ENCODE data around the gene RNF213. TPM values are rescaled to one million over a fixed set of nuclear protein-coding genes. Genes with fewer than 3 reads are reported as not detected.

The RNF213 gene
- total and polyA plus RNA-seq, 2 of the 8 experiments (the other 6 are each of a cell fraction or from before 2014, with no cell fraction given) = 33.8 to 62.8 TPM

DNA sequence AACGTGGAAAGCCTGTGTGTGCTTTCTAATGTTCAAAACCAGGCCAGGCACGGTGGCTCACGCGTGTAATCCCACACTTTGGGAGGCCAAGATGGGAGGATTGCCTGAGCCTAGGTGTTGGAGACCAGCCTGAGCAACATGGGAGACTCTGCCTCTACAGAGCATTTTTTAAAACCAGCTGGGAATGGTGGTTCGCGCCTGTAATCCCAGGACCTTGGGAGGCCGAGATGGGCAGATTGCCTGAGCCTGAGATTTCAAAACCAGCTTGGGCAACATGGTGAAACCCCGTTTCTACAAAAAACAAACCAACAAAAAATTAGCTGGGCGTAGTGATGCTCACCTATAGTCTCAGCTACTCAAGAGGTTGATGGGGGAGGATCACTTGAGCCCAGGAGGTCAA is 26.4 kb downstream of the RNF213 start:
- Histone ChIP-seq H3K4me1 (replicated peaks in 1 of 4; ENCODE audit: control insufficient read depth in 3 of 4, insufficient read depth in 4 of 4, low read length in 3 of 4) (peaks cover 0 to 3% (median under 1%) of the 10 kb centered on the region in 4 experiments; a peak in 2 of 7 replicates), H4K5ac (ENCODE audit: insufficient read length, low read depth, low read length) (no peak overlapping the region), H3K4me3 (ENCODE audit: extremely low read depth in 1 of 4, insufficient read depth in 2 of 4, low read depth in 3 of 4, low read length in 4 of 4) (no peak overlapping the region), H3K23me2 (ENCODE audit: low read depth, low read length) (no peaks in the 10 kb centered on the region), H2AFZ (ENCODE audit: low read length) (no peak overlapping the region), H3K4me2 (ENCODE audit: insufficient read depth in 1 of 2, low read depth in 2 of 2, low read length in 2 of 2) (no peak overlapping the region), H3K23ac (ENCODE audit: insufficient read length) (no peak overlapping the region), H3K36me3 (ENCODE audit: control insufficient read depth in 2 of 4, insufficient read depth in 4 of 4, low read length in 3 of 4) (peaks cover 7 to 26% (median 20%) of the 10 kb centered on the region in 4 experiments; a peak in 7 of 8 replicates), H2BK15ac (ENCODE audit: low read length) (no peak overlapping the region), H2BK120ac (replicated peaks; ENCODE audit: low read depth, low read length) (no peak overlapping the region), H3K9ac (replicated peaks in 1 of 4; ENCODE audit: extremely low read depth in 1 of 4, low read depth in 3 of 4, low read length in 3 of 4) (no peak overlapping the region), H3K79me2 (ENCODE audit: control insufficient read depth in 1 of 2, insufficient read depth in 2 of 2, low read length in 2 of 2) (no peaks in the 10 kb centered on the region), H4K8ac (ENCODE audit: extremely low read depth, insufficient read depth, low read length) (no peak overlapping the region), H3K18ac (ENCODE audit: extremely low read depth, low read length) (no peak overlapping the region), H3K27ac (ENCODE audit: low read depth, low read length) (no peak overlapping the region), H3K27me3 (replicated peaks in 1 of 4; ENCODE audit: control insufficient read depth in 3 of 4, extremely low read depth in 1 of 4, insufficient read depth in 3 of 4, low read length in 3 of 4) (no peaks in the 10 kb centered on the region), H4K91ac (replicated peaks; ENCODE audit: insufficient read length, low read length) (no peak overlapping the region), H2BK5ac (ENCODE audit: low read depth, low read length) (no peak overlapping the region), H2BK20ac (ENCODE audit: low read length) (no peak overlapping the region), H4K20me1 (replicated peaks in 1 of 2; ENCODE audit: control insufficient read depth in 1 of 2, insufficient read depth in 2 of 2, low read length in 2 of 2) (peaks cover 0 to 10% of the 10 kb centered on the region in 2 experiments), H3K9me3 (ENCODE audit: insufficient read depth in 2 of 2, low read depth in 1 of 2, low read length in 1 of 2) (no peaks in the 10 kb centered on the region), H2BK12ac (ENCODE audit: low read depth, low read length) (no peak overlapping the region), H3K4ac (replicated peaks; ENCODE audit: insufficient read length, low read depth, low read length) (no peak overlapping the region), H3K79me1 (ENCODE audit: low read depth, low read length) (0 out of 2 replicates have a peak, but pooled peaks cover 3% of the 10 kb centered on the region), H3K14ac (ENCODE audit: insufficient read length) (no peak overlapping the region), H3K56ac (replicated peaks; ENCODE audit: insufficient read length, low read depth, low read length) (no peak overlapping the region), H2AK5ac (ENCODE audit: low read depth, low read length) (no peak overlapping the region)
- FAIRE-seq (no peak), DNase-seq (ENCODE audit: low read depth in 1 of 2, low spot score in 2 of 2) (no peak)
- ChIA-PET CTCF (ENCODE audit: partially characterized antibody) (interaction anchor here (0.6 to 1.4 kb wide), 4 partner anchors 8 to 44 kb away, joined by 3 to 7 read pairs (median 4); no protein-coding TSS in a partner anchor), POLR2A (ENCODE audit: partially characterized antibody) (interaction anchor here (0.6 to 1.9 kb wide), 5 partner anchors 12 to 90 kb away, joined by 3 to 5 read pairs (median 4); no protein-coding TSS in a partner anchor)
- 95% methylated on average over 9 of the region's 9 CpGs; no CpG with 5 or more reads in 1 of the 2 experiments for WGBS, 2 experiments (ENCODE audit: extremely low coverage in 1 of 2, insufficient coverage in 1 of 2, insufficient read length in 1 of 2, insufficient replicate concordance in 2 of 2, low coverage in 1 of 2, low lambda C conversion rate in 2 of 2, missing lambda C conversion rate in 1 of 2)
- no peak for TF ChIP-seq KDM5A (IDR thresholded peaks at IDR 0.05; ENCODE audit: low read length)
- no peak for TF ChIP-seq CBX8 (IDR thresholded peaks at IDR 0.05; ENCODE audit: borderline replicate concordance, low read depth, low read length)
- no peak for TF ChIP-seq CBX5 (IDR thresholded peaks at IDR 0.05; ENCODE audit: low read depth, low read length)
- no peak for TF ChIP-seq ATF3 (IDR thresholded peaks at IDR 0.05; ENCODE audit: insufficient read depth, low read depth, low read length)
- TF ChIP-seq NRF1 (IDR thresholded peaks at IDR 0.05; ENCODE audit: low read depth, low read length) = no peak
- TF ChIP-seq RXRA (IDR thresholded peaks at IDR 0.05; ENCODE audit: insufficient read depth, low read depth, low read length) = no peak
- TF ChIP-seq NANOG (IDR thresholded peaks at IDR 0.05; ENCODE audit: insufficient read depth, low read depth, low read length, poor library complexity, severe bottlenecking) = no peak

Data from H1 (cell line).